ENCODE data around the gene PPP1R10.

- no peak for TF ChIP-seq CTCF (IDR thresholded peaks at IDR 0.05)
- TF ChIP-seq EP300 (IDR thresholded peaks at IDR 0.05) = no peak
- no peak for TF ChIP-seq POLR2A (IDR thresholded peaks at IDR 0.05)
Measured at GRCh38 chr6:30615958-30616810, 859 bp downstream of the PPP1R10 start.
